ENCODE results near the gene ATP8A2. TPM values are rescaled to one million over a fixed set of nuclear protein-coding genes. Genes with fewer than 3 reads are reported as not detected.

Gene ATP8A2
- total and polyA plus RNA-seq, 2 of the 4 experiments (the other 2 are of a cell fraction) = 0.02 to 0.18 TPM

- TF ChIP-seq CTCF (conservative IDR thresholded peaks at IDR 0.05; ENCODE audit: low read depth, low read length) = no peak
Observed at GRCh38 chr13:25844559-25845434, 473.0 kb downstream of the ATP8A2 start (continued).
